ENCODE results near the gene NFIA. TPM values are rescaled to one million over a fixed set of nuclear protein-coding genes. Genes with fewer than 3 reads are reported as not detected.

NFIA gene
- total RNA-seq, 1 donor from 2014 or later: 49.4 TPM

GRCh38 chr1:61140778-61141177 is 58.4 kb downstream of the NFIA start:
- Mint-ChIP-seq H3K4me3 (no peak overlapping the region), H3K4me1 (ENCODE audit: unreplicated experiment) (peaks cover 52% of the 10 kb centered on the region), H3K27ac (peak overlapping the region; percentile 18), H3K27me3 (peaks cover 5% of the 10 kb centered on the region), H3K9me3 (no peaks in the 10 kb centered on the region), H3K36me3 (peaks cover 20% of the 10 kb centered on the region)
- DNase-seq (ENCODE audit: extremely low spot score, unreplicated experiment): no peak
- TF ChIP-seq CTCF (conservative IDR thresholded peaks at IDR 0.05): no peak

- DNase-seq (ENCODE audit: extremely low spot score, unreplicated experiment): no peak
- H3K36me3 Mint-ChIP-seq: peaks cover 21% of the 10 kb centered on the region
- peaks cover 9% of the 10 kb centered on the region for H3K27me3 Mint-ChIP-seq
- peak overlapping the region; percentile 18 for H3K27ac Mint-ChIP-seq
- TF ChIP-seq CTCF (conservative IDR thresholded peaks at IDR 0.05): no peak
- H3K4me3 Mint-ChIP-seq: no peak overlapping the region
- peaks cover 48% of the 10 kb centered on the region for H3K4me1 Mint-ChIP-seq (ENCODE audit: unreplicated experiment)
- H3K9me3 Mint-ChIP-seq: peaks cover 3% of the 10 kb centered on the region
These were observed 59.1 kb downstream of the NFIA start for GRCh38 chr1:61141288-61142042.

- H3K27ac Mint-ChIP-seq: no peak overlapping the region
- TF ChIP-seq CTCF (conservative IDR thresholded peaks at IDR 0.05): no peak
- H3K4me1 Mint-ChIP-seq (ENCODE audit: unreplicated experiment): peaks cover 48% of the 10 kb centered on the region
- peaks cover 10% of the 10 kb centered on the region for H3K27me3 Mint-ChIP-seq
- peaks cover 3% of the 10 kb centered on the region for H3K9me3 Mint-ChIP-seq
- no peak for DNase-seq (ENCODE audit: extremely low spot score, unreplicated experiment)
- H3K36me3 Mint-ChIP-seq: peaks cover 21% of the 10 kb centered on the region
- no peak overlapping the region for H3K4me3 Mint-ChIP-seq
These were observed 59.7 kb downstream of the NFIA start for GRCh38 chr1:61142043-61142440.

GRCh38 chr1:61142726-61143500 is 60.6 kb downstream of the NFIA start:
- H3K4me1 Mint-ChIP-seq (ENCODE audit: unreplicated experiment): peaks cover 48% of the 10 kb centered on the region
- peaks cover 21% of the 10 kb centered on the region for H3K36me3 Mint-ChIP-seq
- TF ChIP-seq CTCF (conservative IDR thresholded peaks at IDR 0.05): no peak
- H3K27me3 Mint-ChIP-seq: peaks cover 10% of the 10 kb centered on the region
- H3K4me3 Mint-ChIP-seq: no peak overlapping the region
- H3K9me3 Mint-ChIP-seq: peaks cover 3% of the 10 kb centered on the region
- no peak for DNase-seq (ENCODE audit: extremely low spot score, unreplicated experiment)
- H3K27ac Mint-ChIP-seq: no peak overlapping the region

DNA sequence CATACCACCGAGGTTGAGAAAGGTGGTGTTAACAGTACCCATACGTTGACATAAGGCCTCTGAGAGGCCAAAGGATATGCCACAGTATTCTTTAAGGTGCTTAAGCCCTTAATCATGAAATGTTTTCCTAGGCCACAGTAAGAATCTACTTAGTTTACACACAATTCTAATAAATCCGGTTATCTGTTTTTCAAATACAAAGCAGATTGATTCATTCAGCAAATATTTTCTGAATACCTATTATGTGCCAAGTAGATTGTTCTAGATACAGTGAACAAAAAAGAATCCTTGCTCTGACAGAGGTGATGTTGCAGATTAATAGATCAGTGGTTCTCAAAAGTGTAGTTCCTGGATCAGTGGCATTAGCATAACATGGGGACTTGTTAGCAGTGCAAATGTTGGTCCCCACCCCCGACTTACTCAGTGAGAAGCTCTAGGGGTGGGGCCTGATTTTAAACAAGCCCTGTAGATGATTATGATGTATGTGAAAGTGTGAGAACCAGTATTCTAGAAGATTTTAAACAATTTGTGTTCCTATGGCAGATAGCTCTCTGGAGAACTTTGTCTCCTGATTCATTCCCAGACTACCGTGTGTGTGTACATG is 61.6 kb downstream of the NFIA start:
- TF ChIP-seq CTCF (conservative IDR thresholded peaks at IDR 0.05): no peak
- no peak overlapping the region for H3K4me3 Mint-ChIP-seq
- H3K27ac Mint-ChIP-seq: no peak overlapping the region
- no peak for DNase-seq (ENCODE audit: extremely low spot score, unreplicated experiment)
- H3K27me3 Mint-ChIP-seq: peaks cover 16% of the 10 kb centered on the region
- H3K4me1 Mint-ChIP-seq (ENCODE audit: unreplicated experiment): peaks cover 54% of the 10 kb centered on the region
- H3K36me3 Mint-ChIP-seq: peaks cover 25% of the 10 kb centered on the region
- H3K9me3 Mint-ChIP-seq: peaks cover 3% of the 10 kb centered on the region

All from type B pancreatic cell (in vitro differentiated cells).